ENCODE measurements around the gene PRMT9.
A peak's percentile ranks its signal among the peaks of the same experiment; 100 is the strongest.

The PRMT9 gene

GRCh38 chr4:147724468-147725201 is 40.7 kb upstream of the PRMT9 start:
- H3K4me3 ChIP-seq (ENCODE audit: low read length) = no peak overlapping the region
- TF ChIP-seq CTCF (conservative IDR thresholded peaks at IDR 0.05; ENCODE audit: low read length) = no peak
- DNase-seq (ENCODE audit: low read depth) = no peak

GRCh38 chr4:147723326-147723725 is 39.4 kb upstream of the PRMT9 start:
- peak; percentile 80 for DNase-seq (ENCODE audit: low read depth)
- no peak for TF ChIP-seq CTCF (conservative IDR thresholded peaks at IDR 0.05; ENCODE audit: low read length)
- H3K4me3 ChIP-seq (ENCODE audit: low read length) = no peak overlapping the region

DNA sequence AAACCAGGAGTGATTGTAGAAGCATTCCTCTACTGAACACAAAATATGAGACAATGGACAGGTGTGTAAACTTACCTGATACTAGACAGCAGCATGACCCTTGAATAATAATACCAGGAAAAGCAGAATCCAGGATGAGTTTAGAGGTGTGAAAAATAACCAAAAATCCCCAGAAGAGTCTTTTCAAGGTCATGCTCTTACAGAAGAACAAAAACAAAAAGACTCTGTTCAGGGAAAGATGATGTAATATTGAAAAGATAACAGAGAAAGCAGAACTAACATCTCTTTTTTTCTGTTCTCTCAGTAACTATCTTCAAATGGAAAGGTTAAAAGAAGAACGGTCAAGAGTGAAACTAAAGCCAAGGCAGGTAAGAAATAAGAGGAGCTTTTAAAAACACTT is 33.9 kb upstream of the PRMT9 start:
- TF ChIP-seq CTCF (conservative IDR thresholded peaks at IDR 0.05; ENCODE audit: low read length) = no peak
- no peak overlapping the region for H3K4me3 ChIP-seq (ENCODE audit: low read length)
- DNase-seq (ENCODE audit: low read depth) = no peak

DNA sequence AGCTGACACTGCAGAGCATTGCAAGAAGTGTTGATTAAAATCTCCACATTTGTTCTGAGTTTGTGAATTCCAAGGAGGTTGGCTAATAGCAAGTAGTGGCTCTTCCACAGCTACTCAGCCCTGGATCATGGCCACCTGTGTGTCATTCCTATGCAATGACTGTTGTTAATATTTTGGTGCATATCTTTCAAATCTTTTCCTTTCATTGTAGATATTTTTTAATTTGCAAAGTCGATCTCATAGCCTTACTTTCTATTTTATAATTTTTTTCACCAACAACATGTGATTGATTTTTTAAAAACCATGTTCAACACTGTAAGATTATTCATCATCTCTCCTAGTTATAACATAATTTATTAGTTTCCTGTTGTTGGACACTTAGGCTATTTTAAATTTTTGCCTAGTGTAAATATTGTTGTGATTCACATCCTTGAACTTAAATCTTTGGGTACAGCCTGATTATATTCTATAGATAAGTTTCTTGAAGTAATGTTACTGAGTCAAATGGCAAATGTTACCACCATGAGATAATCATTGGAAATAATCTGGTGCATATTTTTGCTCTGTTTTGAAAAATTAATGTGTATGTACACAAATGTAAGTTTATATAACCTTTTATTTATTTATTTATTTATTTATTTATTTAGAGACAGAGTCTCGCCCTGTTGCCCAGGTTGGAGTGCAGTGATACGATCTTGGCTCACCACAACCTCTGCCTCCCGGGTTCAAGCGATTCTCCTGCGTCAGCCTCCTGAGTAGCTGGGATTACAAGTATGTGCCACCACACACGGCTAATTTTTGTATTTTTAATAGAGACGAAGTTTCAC is 30.8 kb upstream of the PRMT9 start:
- DNase-seq (ENCODE audit: low read depth) = peak; percentile 95
- TF ChIP-seq CTCF (conservative IDR thresholded peaks at IDR 0.05; ENCODE audit: low read length) = no peak
- no peak overlapping the region; the same call in 1 of the 2 replicates for H3K4me3 ChIP-seq (ENCODE audit: low read length)

- no peak overlapping the region for H3K4me3 ChIP-seq (ENCODE audit: low read length)
- TF ChIP-seq CTCF (conservative IDR thresholded peaks at IDR 0.05; ENCODE audit: low read length) = no peak
- DNase-seq (ENCODE audit: low read depth) = peak; percentile 29
Observed at GRCh38 chr4:147709999-147710398, 26.0 kb upstream of the PRMT9 start.

DNA sequence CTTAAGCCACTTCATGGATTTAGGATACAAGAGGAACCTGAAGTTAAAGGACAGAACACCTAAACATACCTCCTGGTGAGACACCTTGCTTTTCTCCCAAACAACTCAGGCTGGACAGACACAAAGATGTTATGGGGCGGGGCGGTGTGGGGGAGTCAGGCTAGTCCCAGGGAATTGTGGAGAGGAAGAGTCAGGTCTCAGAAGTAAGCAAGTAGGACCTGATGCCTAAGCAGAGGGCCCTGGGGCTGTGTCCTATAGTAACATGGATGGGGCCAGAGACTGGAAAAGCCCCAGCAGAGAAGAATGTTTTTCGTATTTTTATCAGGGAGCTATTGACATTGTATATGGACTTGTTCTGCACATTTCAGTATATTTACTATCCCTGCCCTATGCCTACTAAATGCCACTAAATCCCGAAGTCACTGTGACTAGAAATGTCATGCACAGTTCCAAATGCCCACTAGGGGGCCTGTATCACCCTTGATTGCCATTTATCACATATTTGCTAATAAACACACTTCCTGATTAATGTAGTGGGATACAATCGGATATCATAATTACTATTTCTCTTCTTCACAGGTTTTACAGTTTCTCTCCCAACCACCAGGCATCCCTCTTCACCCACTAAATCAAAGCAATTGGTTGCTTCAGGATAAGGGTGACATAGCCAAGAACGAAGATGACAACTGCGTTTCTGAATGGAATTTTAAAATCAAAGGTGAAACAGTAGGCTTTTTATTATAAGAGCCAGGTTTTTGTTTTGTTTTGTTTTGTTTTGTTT is 24.1 kb upstream of the PRMT9 start:
- DNase-seq (ENCODE audit: low read depth) = peak; percentile 44
- H3K4me3 ChIP-seq (ENCODE audit: low read length) = no peak overlapping the region
- TF ChIP-seq CTCF (conservative IDR thresholded peaks at IDR 0.05; ENCODE audit: low read length) = peak; percentile 91
